ENCODE results near the gene SYT13. TPM values are rescaled to one million over a fixed set of nuclear protein-coding genes. Genes with fewer than 3 reads are reported as not detected.

The SYT13 gene
- total RNA-seq, 1 experiment from 2014 or later, result 1.4 TPM

Other genes with a start within 250 kb of the SYT13 start
- gene PRDM11, start 139.7 kb downstream of the SYT13 start, total RNA-seq (2021; ENCODE audit: unreplicated experiment), result 9.3 TPM